SK-N-SH (cell line): Measurements from ENCODE around the gene OR10A3. TPM values are rescaled to one million over a fixed set of nuclear protein-coding genes. Genes with fewer than 3 reads are reported as not detected.
"Not testable (repeated sequence)": the region's sequence is repeated elsewhere in the genome, so short reads cannot be mapped to it uniquely, and the experiment has no call there.

ENCODE experiments used
- CTCF ChIA-PET: fragments of 300-600, 350-600 bp; formaldehyde crosslinking; extraction: SDS; loops from one replicate; lab custom pipeline; 2021; lab: Yijun Ruan, JAX
- POLR2A ChIA-PET: fragments of 350-600 bp; sonication (Branson Sonifier 250); formaldehyde crosslinking; extraction: SDS; loops from one replicate; lab custom pipeline; 2020; ENCODE audit warnings: antibody characterized with exemption, inconsistent platforms; lab: Yijun Ruan, JAX
- DNase-seq: peaks from one replicate; pipeline ENCODE4 v3.0.0; 2012
- H2AFZ ChIP-seq: fragments of 200-600 bp; sonication (generic); 2 replicates; pipeline ENCODE4 v1.8.1; 2016; ENCODE audit warnings: antibody characterized with exemption, mild to moderate bottlenecking, low read depth
- H3F3A ChIP-seq: fragments of 200-600 bp; sonication (generic); replicated peaks from 2 replicates; pipeline ENCODE3; 2016; ENCODE audit warnings: antibody characterized with exemption, mild to moderate bottlenecking; ENCODE audit not compliant: insufficient read depth
- H3K27ac ChIP-seq, 2 experiments: fragments of 200-500 bp in 1 of 2; fragments of 200-600 bp in 1 of 2; sonication (Bioruptor generic) in 1 of 2; sonication (generic), shearing (Covaris generic) in 1 of 2; 2 replicates each; pipeline versions ENCODE4 v1.5.1 to v1.6.1; 2014 to 2016; ENCODE audit warnings: low read depth in 2 of 2, inconsistent platforms in 1 of 2, low read length in 1 of 2, mild to moderate bottlenecking in 1 of 2, mixed read lengths in 1 of 2
- H3K27me3 ChIP-seq: fragments of 200-600 bp; sonication (generic), shearing (Covaris generic); 2 replicates; pipeline ENCODE4 v1.6.1; 2016; ENCODE audit warnings: mixed run types; ENCODE audit not compliant: insufficient read depth
- H3K36me3 ChIP-seq, 2 experiments: fragments of 200-500 bp in 1 of 2; fragments of 200-600 bp in 1 of 2; sonication (Bioruptor generic) in 1 of 2; sonication (generic) in 1 of 2; replicated peaks in 1 of 2; 2 replicates each; pipeline versions ENCODE3 to v1.5.1; 2014 to 2016; ENCODE audit warnings: low read length in 1 of 2, mild to moderate bottlenecking in 1 of 2; ENCODE audit not compliant: insufficient read depth in 2 of 2, control insufficient read depth in 1 of 2
- H3K4me1 ChIP-seq, 2 experiments: fragments of 200-500 bp in 1 of 2; fragments of 200-600 bp in 1 of 2; sonication (Bioruptor generic) in 1 of 2; sonication (generic), shearing (Covaris generic) in 1 of 2; 2 replicates each; pipeline versions ENCODE4 v1.5.1 to v1.6.1; 2014 to 2016; ENCODE audit warnings: low read depth in 1 of 2, low read length in 1 of 2, mixed run types in 1 of 2; ENCODE audit not compliant: insufficient read depth in 2 of 2, control insufficient read depth in 1 of 2
- H3K4me2 ChIP-seq: fragments of 200-600 bp; sonication (generic), shearing (Covaris generic); 2 replicates; pipeline ENCODE4 v1.6.1; 2017; ENCODE audit warnings: mixed run types
- H3K4me3 ChIP-seq, 2 experiments: fragments of 200-500 bp in 1 of 2; fragments of 200-600 bp in 1 of 2; sonication (Bioruptor generic) in 1 of 2; sonication (generic), shearing (Covaris generic) in 1 of 2; 2 replicates each; pipeline versions ENCODE4 v1.5.1 to v1.8.1; 2014 to 2016; ENCODE audit warnings: low read depth in 2 of 2, inconsistent platforms in 1 of 2, low read length in 1 of 2, mild to moderate bottlenecking in 1 of 2, mixed read lengths in 1 of 2, moderate library complexity in 1 of 2
- H3K79me2 ChIP-seq: fragments of 200-600 bp; sonication (generic); 2 replicates; pipeline ENCODE4 v1.8.1; 2017; ENCODE audit warnings: mild to moderate bottlenecking; ENCODE audit not compliant: insufficient read depth
- H3K9ac ChIP-seq: fragments of 200-600 bp; sonication (generic); 2 replicates; pipeline ENCODE4 v1.6.1; 2017; ENCODE audit warnings: mixed run types
- H3K9me2 ChIP-seq: fragments of 200-600 bp; sonication (generic); 2 replicates; pipeline ENCODE4 v1.6.1; 2017; ENCODE audit warnings: mixed run types
- H3K9me3 ChIP-seq: fragments of 200-600 bp; sonication (generic); 2 replicates; pipeline ENCODE4 v1.6.1; 2017; ENCODE audit warnings: mixed run types, mild to moderate bottlenecking, moderate library complexity
- H4K20me1 ChIP-seq: fragments of 200-600 bp; sonication (generic); 2 replicates; pipeline ENCODE4 v1.6.1; 2017; ENCODE audit warnings: mild to moderate bottlenecking, mixed run types; ENCODE audit not compliant: insufficient read depth
- ELF1 ChIP-seq: IDR thresholded peaks from 2 replicates; pipeline ENCODE4 v1.4.0; 2012
- EP300 ChIP-seq, 2 experiments: IDR thresholded peaks; 2 replicates each; pipeline versions ENCODE4 v1.4.0 to v1.6.1; 2012; ENCODE audit warnings: borderline replicate concordance in 1 of 2, low read depth in 1 of 2, low read length in 1 of 2
- FOXM1 ChIP-seq: IDR thresholded peaks from 2 replicates; pipeline ENCODE4 v1.4.0; 2012; ENCODE audit warnings: low read depth, mild to moderate bottlenecking
- JUND ChIP-seq: IDR thresholded peaks from 2 replicates; pipeline ENCODE4 v1.4.0; 2012
- MEF2A ChIP-seq: IDR thresholded peaks from 2 replicates; pipeline ENCODE4 v1.4.0; 2012; ENCODE audit warnings: low read depth, borderline replicate concordance
- MXI1 ChIP-seq: IDR thresholded peaks from 2 replicates; pipeline ENCODE4 v1.6.1; 2012; ENCODE audit warnings: mild to moderate bottlenecking, low read depth, low read length, improper control_type of control experiment
- NFIC ChIP-seq: IDR thresholded peaks from 2 replicates; pipeline ENCODE4 v1.4.0; 2012; ENCODE audit warnings: borderline replicate concordance
- RCOR1 ChIP-seq: fragments of 150-350 bp; IDR thresholded peaks from 2 replicates; pipeline ENCODE4 v1.6.1; 2017; ENCODE audit warnings: antibody characterized with exemption, low read length
- RXRA ChIP-seq: IDR thresholded peaks from 2 replicates; pipeline ENCODE4 v1.4.0; 2012; ENCODE audit warnings: low read depth, mild to moderate bottlenecking, borderline replicate concordance
- SMC3 ChIP-seq: IDR thresholded peaks from 2 replicates; pipeline ENCODE4 v1.6.1; 2012; ENCODE audit warnings: low read depth, low read length, improper control_type of control experiment
- TEAD4 ChIP-seq: IDR thresholded peaks from 2 replicates; pipeline ENCODE4 v1.4.0; 2012; ENCODE audit warnings: mild to moderate bottlenecking, borderline replicate concordance; ENCODE audit not compliant: insufficient read depth
- YY1 ChIP-seq: IDR thresholded peaks from 2 replicates; pipeline ENCODE4 v1.4.0; 2012; ENCODE audit warnings: low read depth, mild to moderate bottlenecking
- WGBS: methylation state at CpG from one replicate; pipeline ENCODE4 v1.1.6; 2017; ENCODE audit warnings: low lambda C conversion rate; 5-methylcytosine and 5-hydroxymethylcytosine counted together
- polyA plus RNA-seq, 3 experiments: library from polyadenylated mRNA; depleted of rRNA; stranded (reverse); fragments of >200 nt; gene quantifications; 2 replicates each; pipeline ENCODE4 v1.2.3, GENCODE V29; 2012
- TF ChIP-seq, protein P1 (sequence below): IDR thresholded peaks from 2 replicates; pipeline ENCODE4 v1.4.0; 2012; ENCODE audit warnings: low read depth
- TF ChIP-seq, protein P2 (sequence below): fragments of 200-600 bp; sonication (generic); IDR thresholded peaks from 2 replicates; pipeline ENCODE4 v1.6.1; 2017; ENCODE audit warnings: antibody characterized with exemption, mild to moderate bottlenecking, moderate library complexity
- TF ChIP-seq, protein P3 (sequence below): fragments of 150-350 bp; IDR thresholded peaks from 2 replicates; pipeline ENCODE4 v1.6.1; 2017; ENCODE audit warnings: antibody characterized with exemption, low read length, low read depth, borderline replicate concordance

OR10A3 gene, protein sequence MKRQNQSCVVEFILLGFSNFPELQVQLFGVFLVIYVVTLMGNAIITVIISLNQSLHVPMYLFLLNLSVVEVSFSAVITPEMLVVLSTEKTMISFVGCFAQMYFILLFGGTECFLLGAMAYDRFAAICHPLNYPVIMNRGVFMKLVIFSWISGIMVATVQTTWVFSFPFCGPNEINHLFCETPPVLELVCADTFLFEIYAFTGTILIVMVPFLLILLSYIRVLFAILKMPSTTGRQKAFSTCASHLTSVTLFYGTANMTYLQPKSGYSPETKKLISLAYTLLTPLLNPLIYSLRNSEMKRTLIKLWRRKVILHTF
- not detected in 2 replicates for polyA plus RNA-seq (2012; rRNA removed)
- polyA plus RNA-seq (2012; cell fraction: cytosol; rRNA removed), result not detected in 2 replicates
- polyA plus RNA-seq (2012; cell fraction: nucleus; rRNA removed), result 0.04 TPM in 1 of 2 replicates, not detected in the other

DNA sequence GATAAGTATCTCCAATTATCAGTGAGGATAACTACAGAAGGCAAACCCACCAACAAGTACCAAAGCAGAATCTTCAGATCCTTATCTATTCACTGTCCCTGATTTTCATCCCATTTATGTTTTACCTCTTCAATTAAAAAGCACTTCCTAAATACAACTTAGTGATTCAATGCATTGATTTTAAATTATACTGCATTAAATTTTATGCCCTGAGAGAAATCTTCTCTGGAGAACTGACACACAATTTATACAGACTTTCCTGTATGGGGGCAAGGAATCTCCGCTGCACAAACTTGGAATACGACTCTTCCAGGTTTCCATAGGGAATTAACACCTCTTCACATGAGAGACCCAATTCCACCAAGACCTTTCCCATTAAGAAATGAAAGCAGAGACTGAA is at the start of gene OR10A3:
Gene OR10A3 (minus strand): TSS at position 101 of the 400 bp plus-strand sequence. CDS start 2,188 bp downstream, outside the sequence.
- ChIA-PET CTCF (interaction anchor here (1.1 kb wide), 1 partner anchor 49 kb away, joined by 3 read pairs; no protein-coding TSS in a partner anchor), POLR2A (no interaction called here)
- H3K4me3 ChIP-seq, result no peak within 1 kb of the TSS
- H3K27ac ChIP-seq, result no peak within 1 kb of the TSS
- no peaks in the 10 kb centered on the region for H3K4me1 ChIP-seq
- TF ChIP-seq RXRA (no peak), MXI1 (no peak)
- no peaks in the 10 kb centered on the region for H3K79me2 ChIP-seq
- H3K27me3 ChIP-seq, result no peaks in the 10 kb centered on the region; the same call in 1 of the 2 replicates
- H3K9me3 ChIP-seq, result no peaks in the 10 kb centered on the region
- H3K9me2 ChIP-seq, result no peaks in the 10 kb centered on the region
- no peak within 1 kb of the TSS for H3K9ac ChIP-seq
- 2% methylated on average over 2 of the region's 2 CpGs for WGBS
- H3F3A ChIP-seq, result no peaks in the 10 kb centered on the region
- no peaks in the 10 kb centered on the region for H3K36me3 ChIP-seq
- H2AFZ ChIP-seq, result no peak within 1 kb of the TSS
- no peak within 1 kb of the TSS for H3K4me2 ChIP-seq
- no peaks in the 10 kb centered on the region for H4K20me1 ChIP-seq
- DNase-seq, result no peak

DNA sequence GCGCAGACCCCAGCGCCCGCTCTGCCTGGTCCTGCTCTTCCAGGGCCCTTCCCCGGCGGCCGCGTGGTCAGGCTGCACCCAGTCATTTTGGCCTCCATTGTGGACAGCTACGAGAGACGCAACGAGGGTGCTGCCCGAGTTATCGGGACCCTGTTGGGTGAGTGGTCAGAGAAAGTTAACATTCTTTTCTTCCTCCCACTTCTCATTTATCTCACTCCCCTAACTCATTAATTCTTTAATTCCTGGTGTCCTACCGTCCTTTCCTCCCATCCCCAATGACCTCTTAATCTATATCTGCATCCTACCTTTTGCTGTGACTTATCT is 46.0 kb upstream of the OR10A3 start:
- WGBS, result under 1% methylated on average over 6 of the region's 13 CpGs
- H3K9me3 ChIP-seq, H3K9me2 ChIP-seq, DNase-seq, H4K20me1 ChIP-seq, H3F3A ChIP-seq, H3K27ac ChIP-seq, H2AFZ ChIP-seq, H3K27me3 ChIP-seq: not testable (repeated sequence)
- POLR2A ChIA-PET, result interaction anchor here (1.1 kb wide), 1 partner anchor 102 kb away, joined by 3 read pairs; no protein-coding TSS in a partner anchor
- Histone ChIP-seq H3K4me3 (peak overlapping the region; percentile 88 to 96), H3K9ac (peak overlapping the region; percentile 76), H3K79me2 (peaks cover 47% of the 10 kb centered on the region), H3K4me1 (peaks cover 7 to 12% of the 10 kb centered on the region in 2 experiments), H3K4me2 (peak overlapping the region; percentile 83), H3K36me3 (peaks cover 24 to 28% of the 10 kb centered on the region in 2 experiments)
- CTCF ChIA-PET, result interaction anchor here (0.6 to 2.6 kb wide), 48 partner anchors 10 to 968 kb away, joined by 3 to 76 read pairs (median 4); partner anchors contain the start of genes NLRP10 and RIC3

DNA sequence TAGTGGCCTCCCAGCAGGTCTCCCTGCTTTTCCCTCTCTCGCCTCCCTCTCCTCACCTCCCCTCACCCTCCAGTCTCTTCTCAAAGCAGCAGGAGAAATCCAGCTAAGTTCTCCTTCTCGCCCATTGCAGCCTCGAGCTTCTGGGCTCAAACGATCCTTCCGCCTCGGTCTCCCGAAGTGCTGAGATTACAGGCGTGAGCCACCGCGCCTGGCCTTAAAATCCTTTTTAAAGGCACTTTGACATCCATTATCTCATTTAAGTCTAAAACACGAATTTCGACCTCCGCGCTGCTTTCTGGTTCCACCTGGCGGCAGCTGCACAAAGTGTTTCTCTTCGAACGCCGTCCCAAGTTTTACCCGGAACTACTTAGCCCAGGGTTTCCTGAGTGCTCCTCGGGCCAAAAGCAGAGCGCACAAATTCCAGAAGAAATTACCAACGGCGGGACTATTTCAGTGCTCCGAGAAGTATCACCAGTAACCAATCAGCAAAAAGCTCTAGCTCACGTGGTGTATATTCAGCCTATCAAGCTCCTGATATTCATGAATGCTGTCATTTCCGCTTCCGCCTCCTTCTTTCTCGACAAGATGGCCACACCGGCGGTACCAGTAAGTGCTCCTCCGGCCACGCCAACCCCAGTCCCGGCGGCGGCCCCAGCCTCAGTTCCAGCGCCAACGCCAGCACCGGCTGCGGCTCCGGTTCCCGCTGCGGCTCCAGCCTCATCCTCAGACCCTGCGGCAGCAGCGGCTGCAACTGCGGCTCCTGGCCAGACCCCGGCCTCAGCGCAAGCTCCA is 45.5 kb upstream of the OR10A3 start, which contains the start of gene EIF3F:
Gene EIF3F (plus strand): TSS at position 570 of the 792 bp plus-strand sequence. CDS start 16 bp downstream, at position 586.
- WGBS, result 2% methylated on average over 29 of the region's 47 CpGs
- TF ChIP-seq TEAD4 (0 out of 2 replicates have a peak, but pooled peaks have one; percentile 55), JUND (no peak; the same call in 1 of the 2 replicates), RCOR1 (peak; percentile 85), MEF2A (no peak; the same call in 1 of the 2 replicates), MXI1 (peak; percentile 76; the same call in 1 of the 2 replicates), SMC3 (peak; percentile 95), NFIC (0 out of 2 replicates have a peak, but pooled peaks have one; percentile 20), YY1 (peak; percentile 93), EP300 (IDR thresholded peaks at IDR 0.05; ENCODE audit: borderline replicate concordance in 1 of 2, low read depth in 1 of 2, low read length in 1 of 2) (peak; percentile 30 to 46; a peak in 3 of 4 replicates), ELF1 (peak; percentile 81), FOXM1 (peak; percentile 39; the same call in 1 of the 2 replicates)
- TF ChIP-seq, protein P1, sequence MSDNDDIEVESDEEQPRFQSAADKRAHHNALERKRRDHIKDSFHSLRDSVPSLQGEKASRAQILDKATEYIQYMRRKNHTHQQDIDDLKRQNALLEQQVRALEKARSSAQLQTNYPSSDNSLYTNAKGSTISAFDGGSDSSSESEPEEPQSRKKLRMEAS, result peak; percentile 89
- TF ChIP-seq, protein P2, sequence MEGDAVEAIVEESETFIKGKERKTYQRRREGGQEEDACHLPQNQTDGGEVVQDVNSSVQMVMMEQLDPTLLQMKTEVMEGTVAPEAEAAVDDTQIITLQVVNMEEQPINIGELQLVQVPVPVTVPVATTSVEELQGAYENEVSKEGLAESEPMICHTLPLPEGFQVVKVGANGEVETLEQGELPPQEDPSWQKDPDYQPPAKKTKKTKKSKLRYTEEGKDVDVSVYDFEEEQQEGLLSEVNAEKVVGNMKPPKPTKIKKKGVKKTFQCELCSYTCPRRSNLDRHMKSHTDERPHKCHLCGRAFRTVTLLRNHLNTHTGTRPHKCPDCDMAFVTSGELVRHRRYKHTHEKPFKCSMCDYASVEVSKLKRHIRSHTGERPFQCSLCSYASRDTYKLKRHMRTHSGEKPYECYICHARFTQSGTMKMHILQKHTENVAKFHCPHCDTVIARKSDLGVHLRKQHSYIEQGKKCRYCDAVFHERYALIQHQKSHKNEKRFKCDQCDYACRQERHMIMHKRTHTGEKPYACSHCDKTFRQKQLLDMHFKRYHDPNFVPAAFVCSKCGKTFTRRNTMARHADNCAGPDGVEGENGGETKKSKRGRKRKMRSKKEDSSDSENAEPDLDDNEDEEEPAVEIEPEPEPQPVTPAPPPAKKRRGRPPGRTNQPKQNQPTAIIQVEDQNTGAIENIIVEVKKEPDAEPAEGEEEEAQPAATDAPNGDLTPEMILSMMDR, result peak; percentile 91
- TF ChIP-seq, protein P3, sequence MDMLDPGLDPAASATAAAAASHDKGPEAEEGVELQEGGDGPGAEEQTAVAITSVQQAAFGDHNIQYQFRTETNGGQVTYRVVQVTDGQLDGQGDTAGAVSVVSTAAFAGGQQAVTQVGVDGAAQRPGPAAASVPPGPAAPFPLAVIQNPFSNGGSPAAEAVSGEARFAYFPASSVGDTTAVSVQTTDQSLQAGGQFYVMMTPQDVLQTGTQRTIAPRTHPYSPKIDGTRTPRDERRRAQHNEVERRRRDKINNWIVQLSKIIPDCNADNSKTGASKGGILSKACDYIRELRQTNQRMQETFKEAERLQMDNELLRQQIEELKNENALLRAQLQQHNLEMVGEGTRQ, result peak; percentile 84

More for the DNA sequence above, 45.5 kb upstream of the OR10A3 start, which contains the start of gene EIF3F:
- Histone ChIP-seq H3K9me2 (no peaks in the 10 kb centered on the region), H3K9ac (peak within 1 kb of the TSS; percentile 76), H2AFZ (peak within 1 kb of the TSS; percentile 99), H3K9me3 (no peaks in the 10 kb centered on the region), H3K27me3 (no peaks in the 10 kb centered on the region), H3K79me2 (peaks cover 41% of the 10 kb centered on the region), H3K4me2 (peak within 1 kb of the TSS; percentile 87), H3K4me1 (peaks cover 7 to 12% of the 10 kb centered on the region in 2 experiments), H3K27ac (peak within 1 kb of the TSS in 1 of 2 experiments; percentile 52; a peak in 3 of 4 replicates), H3K4me3 (peak within 1 kb of the TSS; percentile 88 to 96), H3F3A (no peaks in the 10 kb centered on the region), H3K36me3 (peaks cover 19 to 24% of the 10 kb centered on the region in 2 experiments), H4K20me1 (0 out of 2 replicates have a peak, but pooled peaks cover 5% of the 10 kb centered on the region)
- ChIA-PET CTCF (interaction anchor here (0.6 to 2.6 kb wide), 56 partner anchors 11 to 967 kb away, joined by 3 to 76 read pairs (median 4); partner anchors contain the start of genes NLRP10 and RIC3), POLR2A (interaction anchor here (0.6 to 1.1 kb wide), 3 partner anchors 92 to 246 kb away, joined by 3 read pairs; no protein-coding TSS in a partner anchor)
- peak; percentile 93 for DNase-seq
